GM19240 (cell line): ENCODE data around the gene R3HDM2.

ENCODE experiments used
- DNase-seq: peaks from one replicate; pipeline ENCODE4 v3.0.0; 2011; ENCODE audit warnings: low spot score; ENCODE audit not compliant: insufficient read length

Gene R3HDM2

GRCh38 chr12:57467212-57467874 lies 36.5 kb upstream of the R3HDM2 start:
- DNase-seq: no peak

GRCh38 chr12:57465747-57466505 lies 35.1 kb upstream of the R3HDM2 start:
- no peak for DNase-seq

DNA sequence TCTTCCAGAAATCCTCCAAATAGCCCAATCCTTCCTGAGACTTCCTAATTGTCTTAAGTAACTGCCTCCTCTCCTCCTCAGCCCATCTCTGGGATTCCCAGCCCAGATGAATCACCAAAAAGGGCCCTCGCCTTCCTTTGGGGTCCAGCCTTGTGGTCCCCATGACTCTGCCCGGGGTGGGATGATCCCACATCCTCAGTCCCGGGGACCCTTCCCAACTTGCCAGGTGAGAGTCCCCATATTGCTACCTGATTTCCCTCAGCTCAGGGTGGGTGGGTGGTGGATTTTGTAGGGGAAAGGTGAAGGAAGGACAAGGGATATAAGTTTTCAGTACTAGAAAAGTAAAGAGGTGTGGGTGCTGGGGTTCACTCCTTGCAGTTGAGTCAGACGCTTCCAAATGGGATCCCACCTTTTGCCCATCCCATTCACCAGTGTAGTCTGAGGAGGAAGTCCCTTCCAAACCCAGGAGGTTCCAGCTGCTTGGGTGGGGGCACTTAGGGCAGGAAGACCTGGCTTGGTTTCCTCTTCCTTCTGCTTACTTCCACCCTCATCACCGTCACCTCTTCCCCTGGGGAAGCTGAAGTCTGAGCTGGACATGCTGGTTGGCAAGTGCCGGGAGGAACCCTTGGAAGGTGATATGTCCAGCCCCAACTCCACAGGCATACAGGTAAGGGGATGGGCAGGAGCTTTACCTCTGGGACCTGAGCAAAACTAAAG lies 34.3 kb upstream of the R3HDM2 start:
- DNase-seq: no peak

DNA sequence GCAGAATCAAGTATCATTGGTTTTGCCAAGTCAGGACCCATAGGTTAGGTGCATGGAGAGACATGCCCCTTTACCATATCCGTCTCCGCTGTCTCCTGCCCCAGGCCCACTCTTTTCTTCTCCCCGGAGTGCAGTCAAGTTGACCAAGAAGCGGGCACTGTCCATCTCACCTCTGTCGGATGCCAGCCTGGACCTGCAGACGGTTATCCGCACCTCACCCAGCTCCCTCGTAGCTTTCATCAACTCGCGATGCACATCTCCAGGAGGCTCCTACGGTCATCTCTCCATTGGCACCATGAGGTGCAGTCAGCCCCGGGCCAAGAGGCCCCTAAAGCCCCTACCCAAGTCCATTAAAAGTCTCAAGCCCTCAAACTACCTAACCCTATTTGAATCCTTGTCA lies 33.7 kb upstream of the R3HDM2 start:
- DNase-seq: no peak

DNA sequence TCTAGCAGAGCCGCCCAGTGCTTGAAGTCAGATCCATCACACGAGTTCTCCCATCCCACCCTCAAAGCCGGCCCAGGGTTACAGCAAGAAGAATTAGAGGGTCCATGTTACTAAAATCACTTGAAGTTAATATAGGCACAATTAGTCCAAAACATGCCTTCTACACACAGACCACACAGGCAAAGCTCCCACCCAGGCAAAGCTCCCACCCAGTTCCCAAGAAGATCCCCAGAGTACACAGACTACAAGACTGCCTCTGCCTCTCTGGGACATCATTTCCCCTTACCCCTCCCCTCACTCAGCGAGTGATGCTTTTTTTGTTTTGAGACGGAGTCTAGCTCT lies 32.0 kb upstream of the R3HDM2 start:
- DNase-seq: no peak

- DNase-seq: peak; percentile 95
These were observed 31.5 kb upstream of the R3HDM2 start for GRCh38 chr12:57462251-57462911.

- no peak for DNase-seq
These were observed 31.0 kb upstream of the R3HDM2 start for GRCh38 chr12:57461917-57462250.

GRCh38 chr12:57461276-57461916 lies 30.6 kb upstream of the R3HDM2 start:
- no peak for DNase-seq

- DNase-seq: no peak
These were observed 30.0 kb upstream of the R3HDM2 start for GRCh38 chr12:57460841-57461275.

GRCh38 chr12:57460468-57460784 lies 29.6 kb upstream of the R3HDM2 start:
- DNase-seq: no peak

DNA sequence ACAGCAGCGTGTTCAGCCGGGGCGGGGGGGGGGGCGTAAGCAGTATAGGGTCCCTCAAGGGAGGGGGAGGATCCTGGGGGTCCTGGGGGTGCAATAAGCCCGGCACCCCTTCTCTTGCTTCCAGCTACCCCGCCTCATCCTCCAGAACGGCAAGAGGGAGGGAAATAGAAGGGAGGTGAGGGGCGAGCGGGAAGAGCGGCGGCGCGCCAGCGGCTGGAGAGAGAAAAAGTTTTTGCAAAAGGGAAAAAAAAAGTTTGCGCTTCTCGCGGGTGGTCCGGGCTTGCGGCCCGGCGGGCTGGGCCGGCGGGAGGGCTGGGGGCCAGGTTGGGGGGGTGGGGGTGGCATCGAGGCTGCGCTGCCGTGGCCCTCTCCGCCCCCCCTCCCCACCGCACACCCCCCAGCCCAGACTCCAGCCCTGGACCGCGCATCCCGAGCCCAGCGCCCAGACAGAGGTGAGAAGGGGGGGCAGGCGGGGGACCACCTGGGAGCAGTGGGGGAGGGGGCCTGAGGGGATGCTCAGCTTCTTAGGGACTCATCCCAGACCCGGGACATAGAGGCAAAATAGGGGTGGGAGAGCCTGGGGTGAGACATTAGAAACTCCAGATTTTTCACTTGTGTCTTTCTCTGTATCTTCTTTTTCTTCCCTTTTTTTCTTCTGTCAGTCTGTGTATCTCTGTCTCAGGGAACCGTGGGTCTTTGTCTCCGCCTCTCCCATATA lies 29.1 kb upstream of the R3HDM2 start, which contains the start of gene GLI1:
GLI1 (plus strand) TSS at position 36 of the 718 bp plus-strand sequence. CDS start 3,907 bp downstream, outside the sequence.
- DNase-seq: no peak

- DNase-seq: peak; percentile 75
These were observed 28.4 kb upstream of the R3HDM2 start for GRCh38 chr12:57459055-57459749.

DNA sequence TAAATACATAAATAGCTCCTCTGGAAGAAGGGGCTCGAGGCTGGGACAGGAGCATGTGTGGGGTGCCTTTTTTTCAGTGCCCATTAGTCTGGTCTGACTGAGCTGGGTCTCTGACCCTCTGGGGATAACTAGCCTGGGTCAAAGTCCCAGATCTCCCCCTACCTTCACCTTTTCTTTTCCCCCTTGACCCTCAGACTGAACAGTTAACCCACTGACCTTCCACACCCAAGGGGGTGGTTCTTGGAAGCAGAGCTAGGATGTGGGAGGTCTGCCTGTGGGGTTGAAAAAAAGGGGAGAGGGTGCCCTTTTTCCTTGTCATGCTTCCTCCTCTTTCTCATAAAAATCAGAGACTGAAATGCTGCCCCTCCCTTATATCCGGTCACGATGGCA lies 27.8 kb upstream of the R3HDM2 start:
- no peak for DNase-seq

DNA sequence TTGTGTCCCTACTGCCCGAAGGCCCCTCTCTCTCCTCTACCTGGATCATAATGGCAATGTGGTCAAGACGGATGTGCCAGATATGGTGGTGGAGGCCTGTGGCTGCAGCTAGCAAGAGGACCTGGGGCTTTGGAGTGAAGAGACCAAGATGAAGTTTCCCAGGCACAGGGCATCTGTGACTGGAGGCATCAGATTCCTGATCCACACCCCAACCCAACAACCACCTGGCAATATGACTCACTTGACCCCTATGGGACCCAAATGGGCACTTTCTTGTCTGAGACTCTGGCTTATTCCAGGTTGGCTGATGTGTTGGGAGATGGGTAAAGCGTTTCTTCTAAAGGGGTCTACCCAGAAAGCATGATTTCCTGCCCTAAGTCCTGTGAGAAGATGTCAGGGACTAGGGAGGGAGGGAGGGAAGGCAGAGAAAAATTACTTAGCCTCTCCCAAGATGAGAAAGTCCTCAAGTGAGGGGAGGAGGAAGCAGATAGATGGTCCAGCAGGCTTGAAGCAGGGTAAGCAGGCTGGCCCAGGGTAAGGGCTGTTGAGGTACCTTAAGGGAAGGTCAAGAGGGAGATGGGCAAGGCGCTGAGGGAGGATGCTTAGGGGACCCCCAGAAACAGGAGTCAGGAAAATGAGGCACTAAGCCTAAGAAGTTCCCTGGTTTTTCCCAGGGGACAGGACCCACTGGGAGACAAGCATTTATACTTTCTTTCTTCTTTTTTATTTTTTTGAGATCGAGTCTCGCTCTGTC lies 26.1 kb upstream of the R3HDM2 start:
- no peak for DNase-seq

DNA sequence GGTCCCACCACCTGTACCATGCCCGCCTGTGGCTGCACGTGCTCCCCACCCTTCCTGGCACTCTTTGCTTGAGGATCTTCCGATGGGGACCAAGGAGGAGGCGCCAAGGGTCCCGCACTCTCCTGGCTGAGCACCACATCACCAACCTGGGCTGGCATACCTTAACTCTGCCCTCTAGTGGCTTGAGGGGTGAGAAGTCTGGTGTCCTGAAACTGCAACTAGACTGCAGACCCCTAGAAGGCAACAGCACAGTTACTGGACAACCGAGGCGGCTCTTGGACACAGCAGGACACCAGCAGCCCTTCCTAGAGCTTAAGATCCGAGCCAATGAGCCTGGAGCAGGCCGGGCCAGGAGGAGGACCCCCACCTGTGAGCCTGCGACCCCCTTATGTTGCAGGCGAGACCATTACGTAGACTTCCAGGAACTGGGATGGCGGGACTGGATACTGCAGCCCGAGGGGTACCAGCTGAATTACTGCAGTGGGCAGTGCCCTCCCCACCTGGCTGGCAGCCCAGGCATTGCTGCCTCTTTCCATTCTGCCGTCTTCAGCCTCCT lies 25.4 kb upstream of the R3HDM2 start:
- DNase-seq: no peak

DNA sequence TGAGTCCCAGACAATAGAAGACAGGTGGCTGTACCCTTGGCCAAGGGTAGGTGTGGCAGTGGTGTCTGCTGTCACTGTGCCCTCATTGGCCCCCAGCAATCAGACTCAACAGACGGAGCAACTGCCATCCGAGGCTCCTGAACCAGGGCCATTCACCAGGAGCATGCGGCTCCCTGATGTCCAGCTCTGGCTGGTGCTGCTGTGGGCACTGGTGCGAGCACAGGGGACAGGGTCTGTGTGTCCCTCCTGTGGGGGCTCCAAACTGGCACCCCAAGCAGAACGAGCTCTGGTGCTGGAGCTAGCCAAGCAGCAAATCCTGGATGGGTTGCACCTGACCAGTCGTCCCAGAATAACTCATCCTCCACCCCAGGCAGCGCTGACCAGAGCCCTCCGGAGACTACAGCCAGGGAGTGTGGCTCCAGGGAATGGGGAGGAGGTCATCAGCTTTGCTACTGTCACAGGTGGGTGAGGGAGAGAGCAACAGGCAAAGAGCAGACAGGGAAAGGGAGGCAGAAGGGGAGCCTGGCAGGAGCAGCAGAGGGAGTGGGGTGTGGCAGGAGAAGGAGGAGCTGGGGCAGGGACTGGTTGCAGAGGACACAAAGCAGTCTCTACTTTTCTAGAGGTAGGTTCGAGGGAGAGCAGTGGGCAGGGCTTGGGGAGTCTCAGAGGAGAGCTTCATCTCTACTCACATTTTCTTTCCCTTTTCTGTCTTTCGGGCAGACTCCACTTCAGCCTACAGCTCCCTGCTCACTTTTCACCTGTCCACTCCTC lies 24.7 kb upstream of the R3HDM2 start:
- no peak for DNase-seq

- DNase-seq: no peak
These were observed 23.9 kb upstream of the R3HDM2 start, which contains the start of gene INHBE for GRCh38 chr12:57454566-57455373. TSS of gene INHBE (plus strand) at chr12:57455307. CDS start at chr12:57455537, 230 bp downstream.

DNA sequence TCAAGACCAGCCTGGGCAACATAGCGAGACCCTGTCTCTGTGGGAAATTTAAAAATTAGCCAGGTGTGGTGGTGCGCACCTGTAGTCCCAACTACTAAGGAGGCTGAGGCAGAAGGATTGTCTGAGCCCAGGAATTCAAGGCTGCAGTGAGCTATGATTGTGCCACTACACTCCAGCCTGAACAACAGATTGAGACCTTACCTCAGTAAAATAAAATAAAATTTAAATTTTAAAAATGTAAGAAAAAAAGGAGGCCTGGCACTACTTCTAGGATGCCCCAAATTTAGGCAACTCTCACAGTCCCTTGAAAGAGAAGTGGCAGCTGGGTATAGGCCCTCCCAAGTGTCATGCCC lies 23.3 kb upstream of the R3HDM2 start:
- no peak for DNase-seq
